ENCODE measurements around the gene UBQLN1.

UBQLN1 gene

DNA sequence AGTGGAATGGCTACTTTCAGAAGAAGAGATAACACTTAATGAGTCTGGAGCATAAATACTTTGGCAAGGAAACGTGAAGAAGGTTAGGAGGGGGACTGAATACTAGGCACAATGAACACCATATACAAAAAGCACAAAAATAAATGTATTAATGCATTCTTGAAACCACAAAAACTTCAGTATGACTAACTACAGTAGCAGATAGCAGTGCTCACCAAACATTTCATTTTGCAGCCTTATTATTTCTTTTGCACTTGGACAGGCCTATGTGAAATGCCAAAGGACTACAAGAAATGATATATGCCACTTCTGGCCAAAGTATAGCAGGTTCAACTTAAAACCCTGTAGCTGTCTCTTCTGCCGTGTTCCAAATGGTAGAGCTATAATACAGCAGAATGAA lies 26.3 kb downstream of the UBQLN1 start:
- no peak overlapping the region for H3K4me3 ChIP-seq (ENCODE audit: low read length)
- H3K27me3 ChIP-seq (ENCODE audit: insufficient read depth, low read length, poor library complexity): no peaks in the 10 kb centered on the region
- no peak overlapping the region for H2AK5ac ChIP-seq (ENCODE audit: low read length)
- H3K9ac ChIP-seq (ENCODE audit: low read length): no peak overlapping the region
- no peak overlapping the region for H4K8ac ChIP-seq (ENCODE audit: low read depth, low read length)
- H2BK15ac ChIP-seq (replicated peaks; ENCODE audit: low read depth): no peak overlapping the region
- no peak overlapping the region for H2BK120ac ChIP-seq (ENCODE audit: low read depth, low read length)
- WGBS (ENCODE audit: extremely low coverage, insufficient coverage, low lambda C conversion rate): no CpG with 5 or more reads among the region's 2 CpGs
- peaks cover 14% of the 10 kb centered on the region for H3K79me1 ChIP-seq (ENCODE audit: low read length)
- no peak overlapping the region for H3K56ac ChIP-seq (ENCODE audit: low read length)
- DNase-seq: no peak
- H2BK5ac ChIP-seq (ENCODE audit: low read length): no peak overlapping the region
- H4K5ac ChIP-seq (ENCODE audit: low read length): no peak overlapping the region
- peaks cover 50% of the 10 kb centered on the region for H3K79me2 ChIP-seq (ENCODE audit: control insufficient read depth, insufficient read depth, low read length)
- no peak overlapping the region for H3K18ac ChIP-seq (ENCODE audit: low read length)
- no peak overlapping the region for H3K27ac ChIP-seq (ENCODE audit: low read depth, low read length)
- no peaks in the 10 kb centered on the region for H3K4me1 ChIP-seq (ENCODE audit: control insufficient read depth, low read depth, low read length)
- H3K4ac ChIP-seq (ENCODE audit: low read depth, low read length): no peak overlapping the region
- peaks cover 5% of the 10 kb centered on the region for H3K36me3 ChIP-seq (ENCODE audit: control insufficient read depth, insufficient read depth, low read length)
- no peak overlapping the region for H3K23ac ChIP-seq (ENCODE audit: low read length)
- H3K4me2 ChIP-seq (ENCODE audit: low read length): no peak overlapping the region

- Histone ChIP-seq H3K36me3 (ENCODE audit: control insufficient read depth, insufficient read depth, low read length) (peaks cover 5% of the 10 kb centered on the region), H3K4me1 (ENCODE audit: control insufficient read depth, low read depth, low read length) (no peaks in the 10 kb centered on the region)
These were observed 27.5 kb downstream of the UBQLN1 start for GRCh38 chr9:83680233-83680632.

DNA sequence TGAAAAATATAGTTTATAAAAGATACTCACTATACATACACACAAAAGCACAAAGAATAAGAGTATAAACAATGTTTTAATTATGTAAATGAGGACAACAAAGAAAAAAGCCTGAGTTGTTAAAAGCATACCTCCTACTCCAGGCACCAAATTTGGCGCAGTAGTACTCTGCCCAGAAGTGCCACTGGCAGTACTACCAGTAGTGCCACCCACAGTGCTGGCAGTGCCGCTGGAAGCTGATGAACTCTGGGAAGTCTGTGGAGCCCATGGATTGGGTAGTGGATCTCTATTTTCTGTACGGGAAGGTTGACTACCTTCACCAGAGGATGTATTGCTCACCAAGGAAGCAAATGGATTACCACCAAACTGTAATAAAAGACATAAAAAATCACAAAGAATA lies 30.2 kb downstream of the UBQLN1 start:
- no peak overlapping the region for H3K18ac ChIP-seq (ENCODE audit: low read length)
- H3K9ac ChIP-seq (ENCODE audit: low read length): no peak overlapping the region
- no peak overlapping the region for H2BK5ac ChIP-seq (ENCODE audit: low read length)
- H3K27me3 ChIP-seq (ENCODE audit: insufficient read depth, low read length, poor library complexity): no peaks in the 10 kb centered on the region
- no peak overlapping the region for H3K4me2 ChIP-seq (ENCODE audit: low read length)
- no peak overlapping the region for H4K8ac ChIP-seq (ENCODE audit: low read depth, low read length)
- no peak overlapping the region for H3K27ac ChIP-seq (ENCODE audit: low read depth, low read length)
- WGBS (ENCODE audit: extremely low coverage, insufficient coverage, low lambda C conversion rate): no CpG with 5 or more reads among the region's 3 CpGs
- H2BK15ac ChIP-seq (replicated peaks; ENCODE audit: low read depth): no peak overlapping the region
- no peak overlapping the region for H3K4ac ChIP-seq (ENCODE audit: low read depth, low read length)
- H3K79me2 ChIP-seq (ENCODE audit: control insufficient read depth, insufficient read depth, low read length): peaks cover 33% of the 10 kb centered on the region
- H2AK5ac ChIP-seq (ENCODE audit: low read length): no peak overlapping the region
- H3K56ac ChIP-seq (ENCODE audit: low read length): no peak overlapping the region
- DNase-seq: no peak
- H3K36me3 ChIP-seq (ENCODE audit: control insufficient read depth, insufficient read depth, low read length): peaks cover 5% of the 10 kb centered on the region
- H3K4me1 ChIP-seq (ENCODE audit: control insufficient read depth, low read depth, low read length): no peaks in the 10 kb centered on the region
- peaks cover 19% of the 10 kb centered on the region for H3K79me1 ChIP-seq (ENCODE audit: low read length)
- no peak overlapping the region for H2BK120ac ChIP-seq (ENCODE audit: low read depth, low read length)
- H4K5ac ChIP-seq (ENCODE audit: low read length): no peak overlapping the region
- no peak overlapping the region for H3K4me3 ChIP-seq (ENCODE audit: low read length)
- H3K23ac ChIP-seq (ENCODE audit: low read length): no peak overlapping the region

More at GRCh38 chr9:83680233-83680632, 27.5 kb downstream of the UBQLN1 start:
- no peak overlapping the region for H3K4me2 ChIP-seq (ENCODE audit: low read length)
- no peaks in the 10 kb centered on the region for H3K27me3 ChIP-seq (ENCODE audit: insufficient read depth, low read length, poor library complexity)
- H3K79me1 ChIP-seq (ENCODE audit: low read length): peaks cover 14% of the 10 kb centered on the region
- WGBS (ENCODE audit: extremely low coverage, insufficient coverage, low lambda C conversion rate): no CpG with 5 or more reads among the region's 1 CpG
- no peak overlapping the region for H3K23ac ChIP-seq (ENCODE audit: low read length)
- H2AK5ac ChIP-seq (ENCODE audit: low read length): no peak overlapping the region
- no peak overlapping the region for H2BK120ac ChIP-seq (ENCODE audit: low read depth, low read length)
- H2BK15ac ChIP-seq (replicated peaks; ENCODE audit: low read depth): no peak overlapping the region
- H3K79me2 ChIP-seq (ENCODE audit: control insufficient read depth, insufficient read depth, low read length): peaks cover 44% of the 10 kb centered on the region
- no peak overlapping the region for H3K18ac ChIP-seq (ENCODE audit: low read length)
- no peak overlapping the region for H4K8ac ChIP-seq (ENCODE audit: low read depth, low read length)
- no peak overlapping the region for H3K4me3 ChIP-seq (ENCODE audit: low read length)
- H3K56ac ChIP-seq (ENCODE audit: low read length): no peak overlapping the region
- no peak for DNase-seq
- H3K4ac ChIP-seq (ENCODE audit: low read depth, low read length): no peak overlapping the region
- H4K5ac ChIP-seq (ENCODE audit: low read length): no peak overlapping the region
- H2BK5ac ChIP-seq (ENCODE audit: low read length): no peak overlapping the region
- no peak overlapping the region for H3K27ac ChIP-seq (ENCODE audit: low read depth, low read length)
- H3K9ac ChIP-seq (ENCODE audit: low read length): no peak overlapping the region

GRCh38 chr9:83675466-83675865 lies 32.3 kb downstream of the UBQLN1 start:
- no peak overlapping the region for H3K9ac ChIP-seq (ENCODE audit: low read length)
- no peak overlapping the region for H3K18ac ChIP-seq (ENCODE audit: low read length)
- no peak overlapping the region for H2BK15ac ChIP-seq (replicated peaks; ENCODE audit: low read depth)
- no peak overlapping the region for H3K56ac ChIP-seq (ENCODE audit: low read length)
- no peaks in the 10 kb centered on the region for H3K27me3 ChIP-seq (ENCODE audit: insufficient read depth, low read length, poor library complexity)
- H3K27ac ChIP-seq (ENCODE audit: low read depth, low read length): no peak overlapping the region
- DNase-seq: no peak
- H3K4me1 ChIP-seq (ENCODE audit: control insufficient read depth, low read depth, low read length): no peaks in the 10 kb centered on the region
- peaks cover 16% of the 10 kb centered on the region for H3K79me1 ChIP-seq (ENCODE audit: low read length)
- H3K79me2 ChIP-seq (ENCODE audit: control insufficient read depth, insufficient read depth, low read length): peaks cover 17% of the 10 kb centered on the region
- no peak overlapping the region for H4K8ac ChIP-seq (ENCODE audit: low read depth, low read length)
- H2BK5ac ChIP-seq (ENCODE audit: low read length): no peak overlapping the region
- no peak overlapping the region for H3K4ac ChIP-seq (ENCODE audit: low read depth, low read length)
- peaks cover 5% of the 10 kb centered on the region for H3K36me3 ChIP-seq (ENCODE audit: control insufficient read depth, insufficient read depth, low read length)
- no peak overlapping the region for H3K23ac ChIP-seq (ENCODE audit: low read length)
- H3K4me2 ChIP-seq (ENCODE audit: low read length): no peak overlapping the region
- H4K5ac ChIP-seq (ENCODE audit: low read length): no peak overlapping the region
- no peak overlapping the region for H3K4me3 ChIP-seq (ENCODE audit: low read length)
- no peak overlapping the region for H2BK120ac ChIP-seq (ENCODE audit: low read depth, low read length)
- H2AK5ac ChIP-seq (ENCODE audit: low read length): no peak overlapping the region
- WGBS (ENCODE audit: extremely low coverage, insufficient coverage, low lambda C conversion rate): no CpG with 5 or more reads among the region's 1 CpG

DNA sequence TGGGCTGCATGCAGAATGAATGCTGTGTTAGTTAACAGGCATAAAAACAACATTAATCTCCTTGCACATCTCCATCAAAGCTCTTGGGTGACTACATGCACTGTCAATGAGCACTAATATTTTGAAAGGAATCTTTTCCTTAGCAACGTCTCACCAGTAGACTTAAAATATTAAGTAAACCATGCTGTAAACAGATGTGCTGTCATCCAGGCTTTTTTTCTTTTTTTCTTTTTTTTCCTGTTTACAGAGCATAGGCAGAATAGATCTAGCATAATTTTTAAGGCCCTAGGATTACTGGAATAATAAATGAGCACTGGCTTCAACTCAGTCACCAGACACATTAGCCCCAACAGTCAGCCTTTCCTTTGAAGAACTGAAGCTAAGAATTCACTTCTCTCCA lies 36.3 kb downstream of the UBQLN1 start:
- Histone ChIP-seq H3K4ac (ENCODE audit: low read depth, low read length) (no peak overlapping the region), H4K8ac (ENCODE audit: low read depth, low read length) (no peak overlapping the region), H2AK5ac (ENCODE audit: low read length) (no peak overlapping the region), H2BK120ac (ENCODE audit: low read depth, low read length) (no peak overlapping the region), H3K27me3 (ENCODE audit: insufficient read depth, low read length, poor library complexity) (no peaks in the 10 kb centered on the region), H3K36me3 (ENCODE audit: control insufficient read depth, insufficient read depth, low read length) (no peaks in the 10 kb centered on the region), H3K27ac (ENCODE audit: low read depth, low read length) (no peak overlapping the region), H4K5ac (ENCODE audit: low read length) (no peak overlapping the region), H3K79me1 (ENCODE audit: low read length) (peaks cover 8% of the 10 kb centered on the region), H3K4me3 (ENCODE audit: low read length) (no peak overlapping the region), H3K79me2 (ENCODE audit: control insufficient read depth, insufficient read depth, low read length) (peaks cover 6% of the 10 kb centered on the region), H2BK15ac (replicated peaks; ENCODE audit: low read depth) (no peak overlapping the region), H3K9ac (ENCODE audit: low read length) (no peak overlapping the region), H3K4me1 (ENCODE audit: control insufficient read depth, low read depth, low read length) (no peaks in the 10 kb centered on the region), H3K4me2 (ENCODE audit: low read length) (no peak overlapping the region), H3K56ac (ENCODE audit: low read length) (no peak overlapping the region), H3K18ac (ENCODE audit: low read length) (no peak overlapping the region), H3K23ac (ENCODE audit: low read length) (no peak overlapping the region), H2BK5ac (ENCODE audit: low read length) (no peak overlapping the region)
- no peak for DNase-seq
- WGBS (ENCODE audit: extremely low coverage, insufficient coverage, low lambda C conversion rate): no CpG with 5 or more reads among the region's 1 CpG

- no peak for DNase-seq
- H3K27me3 ChIP-seq (ENCODE audit: insufficient read depth, low read length, poor library complexity): no peaks in the 10 kb centered on the region
- H3K27ac ChIP-seq (ENCODE audit: low read depth, low read length): no peak overlapping the region
- H2BK5ac ChIP-seq (ENCODE audit: low read length): no peak overlapping the region
- H3K4me2 ChIP-seq (ENCODE audit: low read length): no peak overlapping the region
- no peak overlapping the region for H2AK5ac ChIP-seq (ENCODE audit: low read length)
- H3K23ac ChIP-seq (ENCODE audit: low read length): no peak overlapping the region
- H3K36me3 ChIP-seq (ENCODE audit: control insufficient read depth, insufficient read depth, low read length): no peaks in the 10 kb centered on the region
- H3K4me3 ChIP-seq (ENCODE audit: low read length): no peak overlapping the region
- WGBS (ENCODE audit: extremely low coverage, insufficient coverage, low lambda C conversion rate): no CpG with 5 or more reads among the region's 5 CpGs
- no peak overlapping the region for H4K8ac ChIP-seq (ENCODE audit: low read depth, low read length)
- no peaks in the 10 kb centered on the region for H3K4me1 ChIP-seq (ENCODE audit: control insufficient read depth, low read depth, low read length)
- no peak overlapping the region for H3K56ac ChIP-seq (ENCODE audit: low read length)
- peaks cover 3% of the 10 kb centered on the region for H3K79me2 ChIP-seq (ENCODE audit: control insufficient read depth, insufficient read depth, low read length)
- peaks cover 8% of the 10 kb centered on the region for H3K79me1 ChIP-seq (ENCODE audit: low read length)
- no peak overlapping the region for H2BK15ac ChIP-seq (replicated peaks; ENCODE audit: low read depth)
- H3K4ac ChIP-seq (ENCODE audit: low read depth, low read length): no peak overlapping the region
- no peak overlapping the region for H3K9ac ChIP-seq (ENCODE audit: low read length)
- H3K18ac ChIP-seq (ENCODE audit: low read length): no peak overlapping the region
- H2BK120ac ChIP-seq (ENCODE audit: low read depth, low read length): no peak overlapping the region
- H4K5ac ChIP-seq (ENCODE audit: low read length): no peak overlapping the region
These were observed 37.4 kb downstream of the UBQLN1 start for GRCh38 chr9:83670381-83670780.

Measured in mesendoderm (in vitro differentiated cells).